ENCODE results near the gene TRIM9. TPM values are rescaled to one million over a fixed set of nuclear protein-coding genes. Genes with fewer than 3 reads are reported as not detected.

TRIM9 gene
- total RNA-seq, 1 experiment from 2014 or later: 2.6 TPM

GRCh38 chr14:51093371-51094281, 1.3 kb downstream of the TRIM9 start:
- intact Hi-C loops (cut with micrococcal nuclease): loop anchor here (2.0 kb wide), 4 partner anchors 89 to 149 kb away; partner anchors contain the start of gene PYGL
- Histone ChIP-seq H3K9me2 (replicated peaks; ENCODE audit: low read length) (no peaks in the 10 kb centered on the region), H3K9me3 (ENCODE audit: low read length) (no peaks in the 10 kb centered on the region), H3F3A (ENCODE audit: low read length, unreplicated experiment) (no peaks in the 10 kb centered on the region), H3K27ac (ENCODE audit: low read length) (no peak overlapping the region), H4K20me1 (ENCODE audit: low read length) (no peaks in the 10 kb centered on the region), H2AFZ (ENCODE audit: low read length) (no peak overlapping the region), H3K4me1 (ENCODE audit: insufficient read depth, low read length) (peaks cover 12% of the 10 kb centered on the region; the same call in 1 of the 2 replicates), H3K4me3 (ENCODE audit: low read length) (peak overlapping the region; percentile 66; the same call in 1 of the 2 replicates), H3K36me3 (ENCODE audit: low read depth, low read length) (no peaks in the 10 kb centered on the region), H3K4me2 (ENCODE audit: low read length) (peak overlapping the region; percentile 83), H3K79me2 (ENCODE audit: low read length) (no peaks in the 10 kb centered on the region), H3K27me3 (ENCODE audit: low read length) (no peaks in the 10 kb centered on the region), H3K9ac (ENCODE audit: low read length) (no peak overlapping the region)
- CTCF ChIA-PET: no interaction called here
- TF ChIP-seq EZH2phosphoT487 (IDR thresholded peaks at IDR 0.05; ENCODE audit: borderline replicate concordance, low read length) (no peak), EZH2 (IDR thresholded peaks at IDR 0.05; ENCODE audit: low read length, unreplicated experiment) (no peak), CTCF (conservative IDR thresholded peaks at IDR 0.05; ENCODE audit: low read depth, low read length) (no peak)
- POLR2A ChIA-PET (ENCODE audit: unreplicated experiment): no interaction called here
- ATAC-seq: no peak
- BruUV-seq (replicated peaks): no TSS peak
- no peak for DNase-seq

GRCh38 chr14:51092965-51093364, 1.9 kb downstream of the TRIM9 start:
- no peaks in the 10 kb centered on the region for H3K36me3 ChIP-seq (ENCODE audit: low read depth, low read length)
- DNase-seq (no peak), ATAC-seq (no peak)
- intact Hi-C loops (cut with micrococcal nuclease): no loop called here
- H3K27ac ChIP-seq (ENCODE audit: low read length): no peak overlapping the region
- H3F3A ChIP-seq (ENCODE audit: low read length, unreplicated experiment): no peaks in the 10 kb centered on the region
- no peaks in the 10 kb centered on the region for H4K20me1 ChIP-seq (ENCODE audit: low read length)
- H3K9me2 ChIP-seq (replicated peaks; ENCODE audit: low read length): no peaks in the 10 kb centered on the region
- ChIA-PET POLR2A (ENCODE audit: unreplicated experiment) (no interaction called here), CTCF (no interaction called here)
- H3K79me2 ChIP-seq (ENCODE audit: low read length): no peaks in the 10 kb centered on the region
- H2AFZ ChIP-seq (ENCODE audit: low read length): no peak overlapping the region
- no peaks in the 10 kb centered on the region for H3K9me3 ChIP-seq (ENCODE audit: low read length)
- BruUV-seq (replicated peaks): no TSS peak
- peaks cover 12% of the 10 kb centered on the region; the same call in 1 of the 2 replicates for H3K4me1 ChIP-seq (ENCODE audit: insufficient read depth, low read length)
- no peak for TF ChIP-seq EZH2 (IDR thresholded peaks at IDR 0.05; ENCODE audit: low read length, unreplicated experiment)
- no peak for TF ChIP-seq CTCF (conservative IDR thresholded peaks at IDR 0.05; ENCODE audit: low read depth, low read length)
- TF ChIP-seq EZH2phosphoT487 (IDR thresholded peaks at IDR 0.05; ENCODE audit: borderline replicate concordance, low read length): no peak
- H3K27me3 ChIP-seq (ENCODE audit: low read length): no peaks in the 10 kb centered on the region
- no peak overlapping the region for H3K4me2 ChIP-seq (ENCODE audit: low read length)
- no peak overlapping the region for H3K9ac ChIP-seq (ENCODE audit: low read length)
- H3K4me3 ChIP-seq (ENCODE audit: low read length): no peak overlapping the region

GRCh38 chr14:51089278-51089677, 5.6 kb downstream of the TRIM9 start:
- no peaks in the 10 kb centered on the region for H3K9me2 ChIP-seq (replicated peaks; ENCODE audit: low read length)
- DNase-seq (no peak), ATAC-seq (no peak)
- H3K27me3 ChIP-seq (ENCODE audit: low read length): no peaks in the 10 kb centered on the region
- no peak overlapping the region for H3K9ac ChIP-seq (ENCODE audit: low read length)
- no peaks in the 10 kb centered on the region for H3K79me2 ChIP-seq (ENCODE audit: low read length)
- H3K36me3 ChIP-seq (ENCODE audit: low read depth, low read length): no peaks in the 10 kb centered on the region
- ChIA-PET POLR2A (ENCODE audit: unreplicated experiment) (no interaction called here), CTCF (interaction anchor here (0.9 kb wide), 1 partner anchor 88 kb away, joined by 6 read pairs; no protein-coding TSS in a partner anchor)
- intact Hi-C loops (cut with micrococcal nuclease): no loop called here
- peaks cover 15% of the 10 kb centered on the region for H3K4me1 ChIP-seq (ENCODE audit: insufficient read depth, low read length)
- TF ChIP-seq CTCF (conservative IDR thresholded peaks at IDR 0.05; ENCODE audit: low read depth, low read length) (no peak), EZH2 (IDR thresholded peaks at IDR 0.05; ENCODE audit: low read length, unreplicated experiment) (no peak), EZH2phosphoT487 (IDR thresholded peaks at IDR 0.05; ENCODE audit: borderline replicate concordance, low read length) (no peak)
- H2AFZ ChIP-seq (ENCODE audit: low read length): no peak overlapping the region
- H3K4me3 ChIP-seq (ENCODE audit: low read length): no peak overlapping the region
- no peaks in the 10 kb centered on the region for H4K20me1 ChIP-seq (ENCODE audit: low read length)
- H3K27ac ChIP-seq (ENCODE audit: low read length): no peak overlapping the region
- no TSS peak for BruUV-seq (replicated peaks)
- no peak overlapping the region for H3K4me2 ChIP-seq (ENCODE audit: low read length)
- no peaks in the 10 kb centered on the region for H3F3A ChIP-seq (ENCODE audit: low read length, unreplicated experiment)
- H3K9me3 ChIP-seq (ENCODE audit: low read length): no peaks in the 10 kb centered on the region
